Loucy (cell line): Measurements from ENCODE around the gene DENND5A.

Experiments
- EZH2phosphoT487 ChIP-seq: fragments of 200-600 bp; IDR thresholded peaks from 2 replicates; pipeline ENCODE4 v1.6.1; 2018; ENCODE audit warnings: antibody characterized with exemption, mild to moderate bottlenecking, moderate library complexity, borderline replicate concordance
- TF ChIP-seq, protein P1 (sequence below): fragments of 200-600 bp; sonication (generic); conservative IDR thresholded peaks from 2 replicates; pipeline ENCODE4 v1.5.1; 2014; ENCODE audit warnings: mild to moderate bottlenecking, antibody characterized with exemption, low read length

DNA sequence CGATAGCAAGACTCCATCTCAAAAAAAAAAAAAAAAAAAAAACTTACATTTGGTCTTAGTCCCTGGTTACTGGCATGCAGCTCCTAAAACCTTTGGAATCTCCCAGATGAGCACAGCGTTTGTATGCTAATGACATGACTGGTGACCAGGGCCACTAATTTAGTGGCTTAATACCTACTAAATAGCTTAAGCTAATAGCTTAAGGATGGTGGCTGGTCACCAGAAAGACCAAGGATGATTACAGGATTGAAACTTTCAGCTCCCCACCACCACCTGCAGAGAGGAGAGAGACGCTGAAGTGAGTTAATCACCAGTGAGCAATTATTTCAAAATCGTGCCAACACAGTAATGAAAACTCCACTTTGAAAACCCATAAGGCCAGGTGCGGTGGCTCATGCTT lies 37.1 kb downstream of the DENND5A start:
- TF ChIP-seq, protein P1, sequence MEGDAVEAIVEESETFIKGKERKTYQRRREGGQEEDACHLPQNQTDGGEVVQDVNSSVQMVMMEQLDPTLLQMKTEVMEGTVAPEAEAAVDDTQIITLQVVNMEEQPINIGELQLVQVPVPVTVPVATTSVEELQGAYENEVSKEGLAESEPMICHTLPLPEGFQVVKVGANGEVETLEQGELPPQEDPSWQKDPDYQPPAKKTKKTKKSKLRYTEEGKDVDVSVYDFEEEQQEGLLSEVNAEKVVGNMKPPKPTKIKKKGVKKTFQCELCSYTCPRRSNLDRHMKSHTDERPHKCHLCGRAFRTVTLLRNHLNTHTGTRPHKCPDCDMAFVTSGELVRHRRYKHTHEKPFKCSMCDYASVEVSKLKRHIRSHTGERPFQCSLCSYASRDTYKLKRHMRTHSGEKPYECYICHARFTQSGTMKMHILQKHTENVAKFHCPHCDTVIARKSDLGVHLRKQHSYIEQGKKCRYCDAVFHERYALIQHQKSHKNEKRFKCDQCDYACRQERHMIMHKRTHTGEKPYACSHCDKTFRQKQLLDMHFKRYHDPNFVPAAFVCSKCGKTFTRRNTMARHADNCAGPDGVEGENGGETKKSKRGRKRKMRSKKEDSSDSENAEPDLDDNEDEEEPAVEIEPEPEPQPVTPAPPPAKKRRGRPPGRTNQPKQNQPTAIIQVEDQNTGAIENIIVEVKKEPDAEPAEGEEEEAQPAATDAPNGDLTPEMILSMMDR: no peak
- no peak for TF ChIP-seq EZH2phosphoT487
